Pulmonary artery endothelial cell (primary cell): ENCODE measurements around the gene DMC1. TPM values are rescaled to one million over a fixed set of nuclear protein-coding genes. Genes with fewer than 3 reads are reported as not detected.

Experiments
- DNase-seq: peaks from one replicate; pipeline ENCODE4 v3.0.0-alpha.2; 2011; ENCODE audit warnings: low read depth, low spot score
- total RNA-seq: library from RNA; depleted of rRNA; stranded (reverse); fragments of >200 nt; gene quantifications from 2 replicates; pipeline ENCODE4 v1.2.3, GENCODE V29; 2014

The DMC1 gene
- total RNA-seq, 1 donor from 2014 or later = 2.2 TPM

DNA sequence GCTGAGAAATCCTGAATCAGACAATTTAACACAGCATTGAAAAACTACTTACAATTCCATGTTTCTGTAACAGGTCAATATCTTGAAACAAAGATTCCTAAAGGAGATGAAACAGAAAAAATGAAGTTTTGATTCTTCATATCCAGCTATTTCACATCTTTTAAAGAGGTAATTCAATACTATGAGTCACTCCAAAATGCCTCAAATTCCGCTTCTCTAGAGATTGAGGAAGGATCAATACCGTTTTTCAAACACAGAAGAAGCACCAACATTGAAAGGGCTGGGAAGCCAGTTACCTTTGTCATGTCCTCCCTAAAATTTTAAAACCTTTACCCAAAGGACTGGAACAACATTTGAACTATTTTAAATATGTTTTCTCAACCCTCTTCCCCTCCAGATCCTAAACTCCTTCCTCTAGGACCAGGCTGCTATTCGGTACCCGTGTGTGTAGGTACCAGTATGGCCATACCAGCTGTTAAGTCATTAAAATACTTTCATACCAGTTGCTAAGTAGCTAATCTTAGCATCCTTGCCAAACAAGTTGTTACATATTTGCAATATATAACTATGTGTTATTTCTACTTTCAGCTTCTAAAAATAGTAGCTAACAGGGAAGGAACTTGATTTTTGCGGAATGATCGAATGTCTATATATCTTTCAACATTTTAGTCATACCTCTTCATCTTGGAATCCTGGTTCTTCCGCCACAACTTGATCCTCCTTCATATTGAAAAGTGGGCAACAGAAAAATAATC is 2.3 kb downstream of the DMC1 start:
- no peak for DNase-seq

DNA sequence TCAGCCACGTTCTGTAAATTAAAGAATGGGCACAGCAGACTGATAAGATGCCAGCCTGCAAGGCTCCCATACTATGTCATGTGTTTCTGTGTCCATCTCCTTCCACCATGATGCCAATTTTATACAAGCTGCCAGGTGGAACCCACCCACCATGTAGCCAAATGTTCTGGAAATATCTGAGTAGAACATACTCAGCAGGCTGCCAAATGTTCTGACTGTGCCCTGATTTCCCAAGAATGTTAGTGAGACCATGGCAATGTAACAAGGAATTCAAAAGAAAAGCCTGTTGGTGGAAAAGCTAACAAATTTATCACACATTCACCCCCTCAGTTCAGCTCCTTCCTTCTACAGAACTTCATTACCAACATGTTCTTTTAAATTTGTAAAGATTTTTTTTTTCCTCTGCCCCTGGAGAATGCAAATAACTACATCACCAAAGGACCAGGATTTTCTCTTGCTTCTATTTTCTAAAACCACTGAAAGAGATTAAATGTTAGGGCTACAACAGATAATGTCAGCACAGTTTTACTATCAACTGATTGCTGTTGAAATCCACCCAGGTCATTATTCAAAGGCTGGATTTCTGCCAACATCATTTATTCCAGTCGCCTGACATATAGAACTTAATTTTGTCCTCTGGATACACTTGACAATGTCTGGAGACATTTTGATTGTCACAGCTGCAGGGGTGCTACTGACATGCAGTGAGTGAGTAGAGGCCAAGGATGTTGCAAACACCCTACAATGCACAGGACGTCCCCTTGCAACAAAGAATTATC is 3.1 kb downstream of the DMC1 start:
- no peak for DNase-seq

DNA sequence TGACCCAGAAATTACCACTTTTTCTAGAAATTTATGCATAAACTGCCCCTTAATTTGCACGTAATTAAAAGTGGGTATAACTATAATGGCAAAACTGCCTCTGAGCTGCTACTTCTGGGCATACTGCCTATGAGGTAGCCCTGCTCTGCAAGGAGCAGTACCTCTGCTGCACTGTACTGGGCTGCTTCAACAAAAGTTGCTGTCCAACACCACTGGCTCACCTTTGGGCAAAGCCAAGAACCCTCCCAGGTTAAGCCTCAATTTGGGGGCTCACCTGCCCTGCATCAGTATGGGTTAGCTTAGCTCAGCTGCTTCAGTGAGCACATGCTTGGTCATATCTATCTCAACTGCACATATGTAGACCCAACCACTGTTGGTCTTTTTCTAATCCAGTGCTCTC is 4.5 kb downstream of the DMC1 start:
- no peak for DNase-seq

DNA sequence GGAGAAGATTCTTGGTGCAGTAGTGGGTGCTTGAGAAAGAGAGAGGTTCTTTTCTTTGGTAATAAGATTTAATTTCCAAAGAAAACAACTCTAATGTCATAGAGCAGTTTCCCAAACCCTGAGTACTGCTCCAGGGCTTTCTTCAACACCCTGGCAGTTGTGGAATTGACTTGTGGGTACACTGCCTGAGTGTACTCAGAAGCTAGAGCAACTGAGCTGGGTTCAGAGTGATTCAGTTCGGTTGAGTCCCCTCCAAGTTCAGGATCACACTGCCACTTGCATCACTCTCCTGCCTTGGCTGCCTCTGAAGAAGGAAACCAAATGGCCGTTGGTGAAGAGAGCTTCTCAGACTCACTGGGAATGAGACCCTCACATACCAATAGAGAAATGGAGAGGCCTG is 5.3 kb downstream of the DMC1 start:
- no peak for DNase-seq

DNA sequence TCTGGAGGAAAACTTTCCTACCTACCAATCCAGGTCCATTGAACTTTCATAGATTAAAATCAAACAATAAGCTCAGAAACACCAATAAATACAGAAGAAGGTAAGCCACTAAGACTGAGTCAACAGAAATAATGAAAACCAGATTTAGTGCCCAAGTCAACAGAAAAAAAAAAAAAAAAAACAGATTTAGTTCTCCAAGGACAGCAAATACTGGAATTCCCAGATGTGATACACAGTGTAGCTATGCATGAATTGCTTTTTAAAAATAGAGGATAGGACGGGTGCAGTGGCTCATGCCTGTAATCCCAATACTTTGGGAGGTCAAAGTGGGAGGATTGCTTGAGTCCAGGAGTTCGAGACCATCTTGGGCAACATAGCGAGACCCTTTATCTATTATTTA is 15.7 kb downstream of the DMC1 start:
- DNase-seq = no peak

DNA sequence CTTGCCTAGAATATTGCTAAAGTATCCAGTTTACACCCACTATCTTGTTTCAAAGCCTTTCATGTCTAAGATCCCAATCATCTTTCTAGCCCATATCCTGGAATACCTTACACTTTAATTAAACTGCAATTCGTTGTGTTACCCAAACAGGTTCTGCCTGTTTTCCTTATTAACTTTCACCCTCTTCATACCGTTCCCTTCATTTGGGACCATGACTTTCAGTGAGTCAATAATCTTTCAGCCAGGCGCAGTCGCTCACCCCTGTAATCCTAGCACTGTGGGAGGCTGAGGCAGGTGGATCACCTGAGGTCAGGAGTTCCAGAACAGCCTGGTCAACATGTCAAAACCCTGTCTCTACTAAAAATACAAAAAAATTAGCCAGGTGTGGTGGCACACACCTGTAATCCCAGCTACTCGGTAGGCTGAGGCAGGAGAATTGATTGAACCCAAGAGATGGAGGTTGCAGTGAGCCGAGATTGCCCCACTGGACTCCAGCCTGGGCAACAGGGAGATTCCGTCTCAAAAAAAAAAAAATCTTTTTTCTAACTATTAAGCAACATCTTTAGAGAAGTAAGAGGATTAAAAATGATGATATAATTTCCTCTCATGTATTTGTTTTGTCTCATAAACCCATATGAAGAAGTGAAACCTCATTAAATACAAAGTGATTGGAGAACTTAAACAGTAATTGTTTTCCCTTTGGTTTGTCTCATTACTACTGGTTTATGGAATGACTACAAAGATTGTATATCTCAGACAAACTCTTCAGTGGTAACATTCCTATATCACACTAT is 20.7 kb downstream of the DMC1 start:
- no peak for DNase-seq

DNA sequence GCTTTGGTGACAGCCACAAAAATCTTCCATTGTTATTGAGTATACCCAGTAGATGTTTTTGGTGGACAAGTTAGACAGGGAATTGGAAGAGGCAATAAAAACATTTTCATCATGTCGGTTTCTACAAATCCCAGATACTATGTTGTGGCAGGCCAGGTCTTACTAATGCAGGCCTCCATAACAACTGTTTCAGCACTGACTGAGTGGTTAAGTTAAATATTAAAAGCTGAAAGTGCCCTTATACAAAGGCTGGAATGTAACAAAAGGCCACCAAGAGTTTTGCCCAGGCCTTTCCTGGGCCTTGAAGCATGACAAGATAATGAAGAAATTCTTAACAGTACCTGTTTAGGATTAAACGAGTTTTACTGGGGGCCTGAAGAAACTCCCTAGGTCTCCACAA is 29.3 kb downstream of the DMC1 start:
- DNase-seq = no peak

DNA sequence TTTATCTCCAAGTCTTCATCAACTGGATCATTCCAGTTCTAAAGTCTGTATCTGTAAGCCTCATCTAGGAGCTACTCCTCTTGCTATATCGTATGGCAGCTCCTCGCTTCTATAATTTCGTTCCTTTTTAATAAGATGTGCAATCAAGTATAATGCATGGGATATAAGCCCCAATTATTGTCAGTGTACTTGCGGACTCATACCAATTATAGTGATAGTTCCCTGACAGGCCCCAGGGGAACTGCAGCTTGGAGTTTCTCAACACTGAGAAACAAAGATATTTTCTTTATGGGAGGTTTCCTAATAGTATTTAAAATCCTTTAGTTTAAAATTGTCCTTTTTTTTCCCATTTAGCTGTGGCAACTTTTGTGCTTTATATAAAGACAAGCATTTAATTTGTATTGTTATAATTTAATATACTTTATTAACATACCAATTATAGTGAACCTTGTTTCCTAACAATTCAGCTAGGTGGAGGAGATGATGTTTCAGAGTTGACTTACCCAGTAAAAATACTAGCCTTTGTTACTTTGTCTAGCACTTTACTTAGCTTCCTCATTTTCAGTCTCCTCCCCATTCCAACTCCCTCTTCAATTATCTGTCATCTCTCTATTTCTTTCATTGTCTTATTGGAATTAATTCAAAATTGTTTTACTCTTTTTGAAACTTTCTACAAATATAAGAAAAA is 38.6 kb downstream of the DMC1 start:
- DNase-seq = no peak

DNA sequence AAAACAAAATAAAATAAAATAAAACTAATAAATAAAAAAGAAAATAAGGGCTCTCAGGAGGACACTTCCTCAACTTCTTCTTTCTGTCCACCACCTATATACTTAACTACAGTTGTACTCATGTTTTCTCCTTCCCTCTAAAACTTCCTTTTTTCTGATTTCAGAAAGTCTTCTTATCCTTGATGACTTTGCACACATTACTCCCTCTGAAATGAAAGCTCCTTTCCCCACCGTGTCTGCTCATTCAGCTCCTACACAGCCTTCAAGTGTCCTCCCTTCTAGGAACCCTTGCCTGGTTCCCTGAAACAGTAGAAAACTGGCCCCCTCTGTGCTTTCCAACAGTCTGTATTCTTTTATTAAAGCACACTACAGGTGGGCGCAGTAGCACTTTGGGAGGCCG is 45.6 kb downstream of the DMC1 start:
- no peak for DNase-seq

DNA sequence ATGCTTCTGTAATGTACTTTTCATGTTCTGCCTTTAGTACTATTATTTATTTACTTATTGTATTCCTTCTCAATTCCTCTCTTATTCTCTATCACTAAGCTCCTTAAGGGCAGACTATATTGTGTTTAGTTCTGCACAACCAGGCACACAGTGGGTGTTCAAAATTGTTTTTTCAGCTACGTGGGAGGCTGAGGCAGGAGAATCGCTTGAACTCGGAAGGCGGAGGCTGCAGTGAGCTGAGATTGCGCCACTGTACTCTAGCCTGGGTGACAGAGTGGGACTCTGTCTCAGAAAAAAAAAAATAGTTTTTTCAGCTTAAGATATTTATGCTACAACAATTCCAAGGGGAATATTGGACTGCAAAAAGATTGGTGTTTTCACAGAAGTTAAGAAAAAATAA is 46.5 kb downstream of the DMC1 start:
- no peak for DNase-seq

DNA sequence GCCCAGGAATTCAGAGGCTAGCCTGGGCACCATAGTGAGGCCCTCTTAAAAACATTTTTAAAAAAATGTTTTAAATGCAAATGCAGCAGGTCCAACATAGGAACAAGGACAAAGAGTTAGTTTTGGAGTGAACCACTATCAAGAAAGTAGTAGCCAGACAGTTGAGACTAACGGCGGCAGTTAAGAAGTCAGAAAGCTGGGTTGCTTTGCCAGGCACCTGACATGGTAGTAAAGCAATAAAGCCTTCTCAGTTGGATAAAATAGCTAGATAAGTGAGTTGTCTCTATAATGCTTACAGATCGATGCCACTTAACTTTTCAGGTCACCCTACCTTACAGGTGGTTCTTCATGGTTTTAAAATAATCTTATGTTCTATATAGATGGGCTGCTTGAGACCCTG is 47.0 kb downstream of the DMC1 start:
- no peak for DNase-seq

DNA sequence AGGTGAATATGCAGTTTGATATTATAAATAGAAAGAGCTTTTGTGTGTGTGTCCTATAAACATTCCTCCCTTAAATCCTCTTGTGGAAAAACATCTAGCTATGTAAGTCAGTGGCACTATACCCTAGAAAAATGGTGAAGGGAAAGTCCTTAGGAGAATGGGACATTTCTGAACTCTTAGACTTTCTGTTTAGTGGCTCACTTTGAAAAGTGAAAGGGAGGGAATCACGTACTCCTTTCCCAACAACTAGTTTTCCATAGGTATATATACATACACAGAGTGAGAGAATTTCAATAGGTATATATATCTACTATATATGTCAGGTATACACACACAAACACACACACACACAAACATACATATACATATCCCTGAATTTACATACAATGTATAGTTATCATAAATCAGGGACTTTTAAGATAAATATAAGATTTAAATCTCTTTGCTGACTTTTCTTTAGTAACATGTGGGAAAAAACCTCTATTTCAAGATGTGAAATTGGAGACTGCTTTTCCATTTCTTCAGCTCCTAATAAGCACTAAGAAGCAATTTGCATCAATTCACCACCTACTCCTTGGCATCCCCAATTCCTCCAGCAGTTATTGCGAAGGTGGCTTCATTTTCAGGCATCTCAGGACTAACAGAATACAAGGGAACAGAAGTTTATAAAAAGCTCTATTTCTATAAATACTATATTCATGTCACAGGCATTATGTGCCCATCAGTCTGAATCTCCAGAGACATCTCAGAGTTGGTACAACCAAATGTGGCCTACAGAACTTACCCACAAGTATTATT is 50.3 kb downstream of the DMC1 start:
- DNase-seq = no peak

DNA sequence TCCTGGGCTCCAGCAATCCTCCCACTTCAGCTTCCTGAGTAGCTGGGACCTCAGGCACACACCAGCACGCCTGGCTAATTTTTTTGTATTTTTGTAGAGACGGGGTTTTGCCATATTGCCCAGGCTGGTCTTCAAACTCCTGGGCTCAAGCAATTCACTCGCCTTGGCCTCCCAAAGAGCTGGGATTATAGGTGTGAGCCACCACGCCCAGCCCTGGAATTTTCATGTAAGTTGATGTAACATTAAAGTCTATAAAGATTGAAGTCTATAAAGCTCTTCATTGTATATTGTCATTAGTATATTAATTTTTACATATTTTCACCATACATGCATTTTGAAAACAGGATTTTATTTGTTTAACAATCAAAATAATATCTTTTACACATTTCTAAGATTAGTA is 51.4 kb downstream of the DMC1 start:
- no peak for DNase-seq

DNA sequence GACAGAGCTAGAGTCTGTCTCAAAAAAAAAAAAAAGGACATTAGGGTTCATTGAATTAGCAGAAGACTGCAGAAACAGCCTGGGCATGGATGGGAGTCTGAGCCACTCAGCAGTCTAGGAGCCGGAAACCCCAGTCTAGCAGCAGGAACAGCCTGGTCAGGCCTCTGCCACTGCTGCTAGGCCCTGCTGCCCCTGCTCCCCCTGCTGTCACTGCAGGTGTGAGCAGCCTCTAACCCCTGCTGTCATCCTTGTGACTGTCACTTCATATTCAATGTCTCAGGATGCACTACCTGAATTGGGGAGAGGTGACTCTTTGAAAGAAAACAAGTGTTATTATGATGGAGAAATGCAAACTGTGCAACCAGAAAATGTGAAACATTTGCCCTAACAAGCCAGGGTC is 56.9 kb downstream of the DMC1 start:
- no peak for DNase-seq

DNA sequence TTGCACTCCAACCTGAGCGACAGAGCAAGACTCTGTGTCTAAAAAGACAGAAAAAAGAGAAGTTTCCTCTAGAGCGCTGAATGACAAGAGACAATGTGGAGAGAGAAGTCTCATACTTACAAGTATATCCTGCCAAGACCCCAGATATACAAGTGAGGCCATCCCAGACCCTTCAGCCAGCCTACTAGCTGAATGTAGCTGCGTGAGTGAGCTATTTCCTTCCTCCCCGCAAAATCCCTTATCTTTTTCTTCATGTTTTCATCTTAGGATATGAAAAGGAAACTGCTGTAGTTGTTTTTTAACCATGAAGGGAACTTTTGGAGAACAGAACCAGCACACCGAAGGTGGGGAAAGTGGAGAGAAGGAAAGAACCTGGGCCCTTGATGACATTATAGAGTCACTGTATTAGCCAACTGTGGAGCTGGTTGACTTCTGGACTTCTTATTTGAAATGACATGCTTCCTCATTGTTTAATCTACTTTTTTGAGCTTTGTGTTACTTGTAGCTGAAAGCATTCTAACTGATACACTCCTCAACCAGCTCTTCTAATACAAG is 59.5 kb downstream of the DMC1 start:
- DNase-seq = no peak

DNA sequence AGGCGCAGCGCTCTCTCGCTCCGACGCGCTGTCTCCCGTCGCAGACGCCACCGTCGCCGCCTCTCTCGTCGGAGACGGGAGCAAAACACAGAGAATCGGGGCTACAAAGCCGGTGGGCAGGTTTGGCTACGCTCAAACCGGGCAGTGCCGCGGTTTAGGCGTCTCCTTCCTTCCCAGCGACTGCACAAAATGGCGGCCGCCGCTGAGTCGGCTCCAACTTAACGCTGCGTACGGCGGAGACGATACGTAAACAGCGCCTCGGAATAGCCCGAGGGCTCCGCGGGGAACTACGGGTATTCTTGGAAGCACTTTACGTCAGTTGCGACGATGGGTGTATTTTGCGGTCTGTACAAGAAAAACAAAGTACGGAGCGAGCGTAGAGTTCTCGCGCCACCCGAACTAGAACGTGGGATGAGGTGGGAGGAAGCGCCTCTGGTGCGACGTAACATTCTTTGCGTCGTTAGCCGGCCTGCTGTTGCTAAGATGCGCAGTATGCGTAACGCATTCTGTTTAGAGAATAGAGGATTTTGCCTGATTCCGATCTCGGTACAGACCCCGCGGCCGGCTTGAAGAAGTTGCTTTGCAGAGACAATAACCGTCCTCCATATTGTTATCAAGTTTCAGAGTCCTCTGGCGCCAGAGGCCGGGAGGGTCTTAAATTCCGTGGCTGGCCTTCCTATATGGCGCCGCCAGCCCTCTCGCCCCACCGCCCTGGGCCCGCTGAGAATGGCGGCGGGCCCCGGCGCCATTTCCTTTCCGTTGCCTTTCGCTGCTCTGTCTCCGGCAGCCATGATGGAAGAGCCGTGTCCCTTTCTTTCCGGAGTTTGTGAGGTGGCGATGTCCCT is 63.6 kb downstream of the DMC1 start, which contains the start of gene DDX17:
TSS of gene DDX17 (minus strand) at position 194 of the 845 bp plus-strand sequence.
- DNase-seq = peak; percentile 86

DNA sequence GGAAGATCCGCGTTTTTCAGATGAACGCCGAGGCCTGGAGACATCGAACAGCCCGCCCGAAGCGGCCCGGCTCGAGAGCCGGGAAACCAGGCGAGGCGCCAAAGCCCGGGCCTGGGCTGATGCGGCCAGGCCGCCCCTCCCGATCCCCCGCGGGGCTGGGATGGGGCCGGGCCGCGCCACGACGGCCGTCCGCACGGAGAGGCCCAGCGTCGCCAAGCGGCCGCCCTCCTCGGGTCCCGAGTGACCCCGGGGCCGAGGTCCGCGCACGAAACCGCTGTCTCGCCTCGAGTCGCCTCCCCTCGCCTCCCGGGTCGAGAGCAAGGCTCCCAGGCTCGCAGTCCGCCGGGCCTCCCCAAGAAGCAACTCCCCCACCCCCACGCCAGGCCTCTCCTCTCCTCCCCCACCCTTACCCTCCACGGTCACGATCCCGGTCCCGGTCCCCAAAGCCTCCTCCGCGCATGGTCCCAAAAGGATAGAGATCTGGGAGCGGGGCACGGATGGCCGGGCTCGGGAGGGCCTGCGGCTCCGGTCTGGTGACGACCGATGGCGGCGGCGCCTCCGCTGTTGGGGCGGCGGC is 64.4 kb downstream of the DMC1 start:
- no peak for DNase-seq

DNA sequence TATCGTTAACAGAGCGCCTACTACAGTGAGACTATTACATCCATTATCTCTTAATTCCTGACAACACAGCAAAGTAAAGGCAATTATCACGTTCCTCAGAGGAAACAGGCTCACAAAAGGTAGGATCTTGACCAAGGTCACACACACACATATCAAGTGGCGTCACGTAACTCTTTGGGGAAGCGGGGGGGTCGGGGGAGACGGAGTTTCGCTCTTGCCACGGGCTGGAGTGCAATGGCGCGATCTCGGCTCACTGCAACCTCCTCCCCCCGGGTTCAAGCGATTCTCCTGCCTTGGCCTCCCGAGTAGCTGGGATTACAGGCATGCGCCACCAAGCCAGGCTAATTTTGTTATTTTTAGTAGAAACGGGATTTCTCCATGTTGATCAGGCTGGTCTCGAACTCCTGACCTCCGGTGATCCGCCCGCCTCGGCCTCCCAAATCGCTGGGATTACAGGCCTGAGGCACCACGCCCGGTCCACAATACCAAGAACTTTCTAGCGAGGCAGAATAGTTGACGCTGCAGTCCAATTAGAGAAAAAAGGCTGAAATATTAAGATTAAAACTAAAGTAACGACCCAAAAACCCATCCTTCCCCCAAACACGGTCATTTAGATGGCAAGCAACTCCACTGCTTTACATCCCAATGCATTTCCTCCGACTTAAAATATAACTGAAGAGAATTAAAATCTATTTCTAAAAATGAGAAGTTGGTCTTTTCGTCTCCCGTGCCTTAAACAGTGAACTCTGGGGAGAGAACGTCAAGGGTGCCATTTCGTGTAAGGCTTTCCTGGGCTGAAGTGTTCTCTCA is 65.0 kb downstream of the DMC1 start:
- no peak for DNase-seq
